HG02885 (cell line): ENCODE data around the gene GPN2.
"Not testable (repeated sequence)": the region's sequence is repeated elsewhere in the genome, so short reads cannot be mapped to it uniquely, and the experiment has no call there.

ENCODE experiments used
- ATAC-seq: cut with Tn5 transposase; IDR thresholded peaks from one replicate; pipeline ENCODE4 v1.9.1; 2021; ENCODE audit warnings: mild to moderate bottlenecking; ENCODE audit not compliant: unreplicated experiment, poor library complexity

Gene GPN2

DNA sequence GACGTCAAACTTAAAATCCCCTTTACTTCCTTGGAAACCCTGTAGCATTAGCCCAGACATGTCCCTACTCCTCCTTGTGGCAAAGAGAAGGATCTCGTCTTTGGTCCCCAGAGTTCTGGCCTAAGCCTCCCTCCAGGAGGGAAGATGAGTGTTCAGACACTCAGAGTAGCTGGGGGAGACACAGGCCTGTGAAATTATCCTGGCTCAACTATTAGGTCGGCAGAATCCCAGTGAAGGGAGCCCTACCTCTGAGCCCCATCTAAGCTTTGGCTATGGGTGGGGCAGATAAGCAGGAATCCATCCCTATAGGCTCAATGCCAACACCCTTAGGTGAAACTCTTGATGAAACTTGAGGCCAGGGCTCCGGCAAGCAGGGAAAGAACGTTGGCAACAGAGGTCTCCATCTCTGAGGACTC, 28.8 kb downstream of the GPN2 start:
- no peak for ATAC-seq

DNA sequence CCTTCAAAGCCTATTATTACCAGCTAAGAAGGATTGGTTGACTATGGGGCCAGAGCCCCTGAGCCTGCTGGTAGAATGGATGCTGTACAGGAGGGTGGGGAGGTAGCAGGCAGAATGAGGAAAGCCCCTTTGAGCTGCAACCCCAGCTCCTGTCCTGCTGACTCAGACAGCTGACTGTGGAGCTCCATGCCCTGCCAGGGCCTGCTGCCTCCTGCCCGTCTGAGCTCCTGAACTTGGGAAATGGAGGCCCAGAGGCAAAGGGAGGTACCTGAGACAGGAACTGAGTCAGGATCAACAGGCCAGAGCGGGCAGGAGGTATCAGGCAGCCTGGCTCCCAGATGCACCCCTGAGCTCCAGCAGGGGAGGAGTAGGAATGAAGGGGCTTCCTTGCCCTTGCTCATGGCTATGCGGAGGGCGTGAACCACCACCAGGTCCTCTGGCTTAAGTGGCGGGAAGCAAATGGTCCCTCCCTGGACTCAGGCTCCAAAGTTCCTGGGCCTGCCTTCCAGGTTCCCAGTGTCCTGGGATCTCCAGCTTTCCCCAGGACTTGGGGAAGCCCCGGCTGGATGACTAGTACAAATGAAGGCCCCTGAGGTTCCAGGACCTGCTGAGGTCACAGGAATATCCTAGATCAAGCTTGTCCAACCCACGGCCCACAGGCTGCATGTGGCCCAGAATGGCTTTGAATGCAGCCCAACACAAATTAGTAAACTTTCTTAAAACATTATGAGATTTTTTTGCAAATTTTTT, 31.0 kb downstream of the GPN2 start:
- ATAC-seq, result no peak

DNA sequence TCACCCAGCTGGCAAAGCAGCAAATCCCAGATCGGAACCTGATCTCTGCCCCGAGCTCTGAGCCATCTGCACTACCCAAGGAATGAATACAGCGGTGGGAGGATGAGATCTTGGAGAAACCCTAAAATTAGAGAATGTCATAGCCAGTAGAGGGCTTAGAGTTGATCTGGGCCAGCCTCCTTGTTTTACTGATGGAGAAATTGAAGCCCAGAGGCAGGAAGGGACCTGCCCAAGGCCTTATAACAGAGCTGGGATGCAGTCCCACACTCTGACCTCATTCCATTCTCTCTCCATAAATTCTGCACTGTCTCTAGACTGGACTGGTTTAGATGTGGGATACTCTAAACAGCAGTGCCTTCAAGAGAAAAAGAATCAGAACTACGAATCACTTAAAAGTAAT, 31.9 kb downstream of the GPN2 start:
- no peak for ATAC-seq

DNA sequence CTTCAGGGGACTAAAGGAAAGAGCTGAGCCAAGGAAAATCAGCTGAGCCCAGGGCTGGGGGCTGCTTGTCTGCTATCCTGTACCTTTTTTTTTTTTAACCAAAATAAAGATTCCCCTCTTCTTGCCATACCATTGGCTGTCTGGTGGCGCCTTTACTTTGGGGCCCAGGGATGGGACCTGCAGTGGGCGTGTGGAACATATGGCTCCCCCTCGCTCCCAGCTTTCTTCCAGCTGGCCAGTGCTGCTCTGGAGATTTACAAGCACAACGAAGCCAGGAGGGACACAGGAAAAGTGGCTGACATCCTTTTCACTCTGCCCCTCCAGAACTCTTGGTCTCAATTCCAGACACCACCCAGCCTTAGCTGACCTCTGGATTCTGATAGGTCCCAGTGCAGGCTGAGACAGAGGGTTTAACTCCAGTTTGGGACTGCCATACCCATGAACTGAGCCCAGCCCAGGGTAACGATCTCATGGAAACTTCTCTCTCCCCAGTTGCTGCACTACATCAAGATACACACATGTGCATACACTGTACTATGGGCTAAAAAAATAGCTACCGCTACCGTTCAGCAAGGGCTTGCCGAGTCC, 32.5 kb downstream of the GPN2 start:
- ATAC-seq, result no peak

DNA sequence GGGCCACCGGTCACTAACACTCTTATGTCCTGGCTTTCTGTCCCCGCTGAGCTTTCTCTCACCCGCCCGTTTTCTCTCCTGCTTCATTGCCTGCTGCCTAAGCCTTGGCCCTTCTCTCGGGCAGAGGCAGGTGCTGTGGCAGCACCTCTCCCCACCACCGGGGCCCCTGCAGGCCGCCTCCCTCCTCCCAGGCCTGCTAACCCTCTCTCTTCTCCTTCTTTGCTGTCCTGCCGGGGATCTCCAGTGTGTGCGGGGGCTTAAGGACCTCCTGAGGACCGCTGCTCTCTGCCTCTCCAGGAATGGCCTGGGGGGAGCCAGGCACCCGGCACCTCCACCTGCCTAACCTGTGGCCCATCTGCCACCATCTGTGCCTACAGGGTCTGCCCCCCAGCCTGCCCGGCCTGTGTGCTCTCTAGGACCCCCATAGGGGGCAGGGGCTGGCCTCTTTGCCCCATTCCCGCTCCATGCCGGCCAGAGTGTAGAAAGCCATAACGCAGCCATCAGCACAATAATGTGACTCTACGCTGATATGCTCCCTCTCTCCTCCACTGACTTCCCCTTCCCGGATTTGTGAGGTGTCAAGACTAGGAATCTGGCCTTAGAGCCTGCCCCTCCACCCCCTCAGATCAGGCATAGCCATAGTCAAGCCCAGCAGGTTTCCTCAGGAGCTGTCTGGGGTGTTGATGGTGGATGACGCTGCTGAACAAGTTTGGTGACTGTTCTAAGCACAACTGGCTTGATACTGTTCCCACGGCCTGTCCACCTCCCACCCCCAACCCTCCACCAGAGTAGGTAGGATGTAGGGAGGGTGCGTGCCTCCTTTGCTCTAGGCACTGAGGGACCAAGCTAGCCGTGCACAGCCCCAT, 33.2 kb downstream of the GPN2 start:
- no peak for ATAC-seq

DNA sequence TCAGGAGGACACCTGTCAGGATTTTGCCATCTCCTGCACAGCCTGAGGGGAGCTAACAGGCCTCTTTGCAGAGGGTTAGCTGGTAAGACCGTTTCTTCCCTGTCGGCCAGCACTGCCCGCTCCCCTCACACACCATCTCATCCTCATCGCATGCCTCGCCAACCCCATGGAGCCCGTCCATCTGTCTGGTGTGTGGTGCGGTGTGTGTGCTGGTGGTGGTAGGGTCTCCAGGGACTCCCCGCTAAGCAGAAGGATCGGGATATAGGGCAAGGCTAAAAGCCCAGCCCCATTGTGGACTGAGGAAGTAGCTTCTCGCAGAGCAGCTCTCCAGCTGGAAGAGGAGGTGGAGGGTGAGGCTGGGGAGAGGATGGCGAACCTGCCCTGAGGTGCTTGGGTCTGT, 33.9 kb downstream of the GPN2 start:
- ATAC-seq, result no peak

DNA sequence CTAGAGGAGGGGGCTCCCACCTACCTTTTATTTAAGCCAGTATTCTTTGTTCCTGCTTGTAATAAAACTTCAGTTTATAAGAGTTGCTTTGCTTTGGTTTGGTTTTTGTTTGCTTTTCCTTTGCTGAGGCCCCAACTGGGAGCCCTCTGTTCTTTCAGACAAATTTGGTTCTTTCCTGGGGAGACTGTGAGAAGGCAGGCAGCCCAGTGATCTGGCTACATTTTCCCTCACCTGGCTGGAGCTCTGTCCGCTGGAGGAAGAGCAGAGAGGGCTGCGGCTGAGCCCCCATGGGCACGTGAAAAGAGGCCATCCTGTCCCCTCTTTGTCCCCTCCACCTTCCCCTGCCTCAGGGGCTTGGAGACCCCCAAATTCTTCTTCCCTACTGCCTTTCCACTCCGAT, 34.4 kb downstream of the GPN2 start:
- no peak for ATAC-seq

DNA sequence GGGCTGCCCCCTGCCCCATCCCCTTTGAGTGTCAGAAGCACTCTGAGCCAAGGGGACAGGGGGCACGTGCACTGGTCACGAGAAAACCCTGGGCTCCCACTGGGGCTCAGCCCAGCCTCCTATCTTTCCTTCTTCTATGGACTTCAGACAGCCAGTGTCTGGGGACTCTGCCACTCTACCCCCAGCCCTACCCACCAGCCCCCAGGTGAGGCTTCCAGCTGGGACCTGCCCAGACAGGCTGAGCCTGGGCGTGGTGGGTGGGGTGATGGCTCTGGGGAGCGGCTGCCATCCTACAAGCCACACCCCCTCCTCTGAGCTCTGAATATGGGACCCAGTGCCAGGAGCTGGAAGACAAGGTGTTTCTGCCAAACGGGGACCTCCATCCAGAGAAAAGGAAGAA, 35.2 kb downstream of the GPN2 start:
- no peak for ATAC-seq

DNA sequence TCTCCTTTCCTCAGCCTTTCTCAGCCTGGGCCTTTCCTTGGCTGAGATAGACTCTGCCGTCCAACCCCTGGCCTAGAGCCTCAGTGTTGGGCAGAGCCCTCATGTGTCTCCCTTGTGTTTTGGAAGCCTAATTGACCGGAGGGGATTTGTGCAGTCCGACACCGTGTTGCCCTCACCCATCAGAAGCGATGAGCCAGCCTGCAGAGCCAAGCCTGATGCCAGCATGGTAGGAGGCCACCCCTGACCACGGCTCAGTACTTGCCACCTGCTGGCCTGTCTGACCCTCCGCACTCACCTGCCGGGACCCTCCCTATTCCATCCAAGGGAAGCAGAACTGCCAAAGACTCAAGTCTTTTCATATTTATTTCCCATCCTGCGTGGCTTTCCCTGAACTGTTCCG, 36.5 kb downstream of the GPN2 start:
- no peak for ATAC-seq

DNA sequence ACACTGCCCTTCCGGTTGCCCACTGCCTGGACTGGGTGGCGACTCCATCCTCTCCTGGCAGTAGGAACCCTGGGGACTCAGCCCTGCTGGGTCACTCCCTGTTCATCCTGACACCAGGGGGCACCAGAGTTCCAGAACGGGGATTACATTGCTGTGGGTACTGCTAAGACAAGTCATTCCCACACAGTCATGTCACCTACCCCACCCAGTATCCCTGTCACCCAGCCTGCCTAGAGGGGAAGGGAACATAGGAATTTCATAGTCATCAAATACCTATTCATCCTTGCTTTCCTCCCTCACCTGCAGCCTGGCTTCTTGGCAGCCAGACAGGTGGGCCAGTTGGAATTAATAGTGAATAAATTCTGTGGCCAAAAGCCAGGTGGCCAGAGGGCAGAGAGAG, 36.9 kb downstream of the GPN2 start:
- ATAC-seq, result no peak

DNA sequence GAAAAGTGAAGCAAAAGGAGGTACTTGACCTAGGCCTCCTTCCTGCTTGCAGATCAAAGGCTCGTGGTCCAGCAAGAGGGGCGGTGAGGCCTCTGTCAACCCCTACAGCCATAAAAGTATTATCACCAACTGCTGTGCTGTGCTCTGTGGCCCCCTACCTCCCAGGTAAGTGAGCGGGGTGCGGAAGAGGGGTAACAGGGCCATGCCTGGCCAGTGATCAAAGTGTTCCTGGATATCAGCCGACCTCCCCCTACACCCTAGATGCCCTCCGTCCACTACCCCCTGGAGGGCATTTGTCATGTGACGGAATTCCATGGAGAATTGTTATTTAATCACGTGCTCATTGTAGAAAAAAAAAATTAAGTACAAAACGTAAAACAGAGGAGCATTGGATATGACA, 37.4 kb downstream of the GPN2 start:
- ATAC-seq, result no peak

DNA sequence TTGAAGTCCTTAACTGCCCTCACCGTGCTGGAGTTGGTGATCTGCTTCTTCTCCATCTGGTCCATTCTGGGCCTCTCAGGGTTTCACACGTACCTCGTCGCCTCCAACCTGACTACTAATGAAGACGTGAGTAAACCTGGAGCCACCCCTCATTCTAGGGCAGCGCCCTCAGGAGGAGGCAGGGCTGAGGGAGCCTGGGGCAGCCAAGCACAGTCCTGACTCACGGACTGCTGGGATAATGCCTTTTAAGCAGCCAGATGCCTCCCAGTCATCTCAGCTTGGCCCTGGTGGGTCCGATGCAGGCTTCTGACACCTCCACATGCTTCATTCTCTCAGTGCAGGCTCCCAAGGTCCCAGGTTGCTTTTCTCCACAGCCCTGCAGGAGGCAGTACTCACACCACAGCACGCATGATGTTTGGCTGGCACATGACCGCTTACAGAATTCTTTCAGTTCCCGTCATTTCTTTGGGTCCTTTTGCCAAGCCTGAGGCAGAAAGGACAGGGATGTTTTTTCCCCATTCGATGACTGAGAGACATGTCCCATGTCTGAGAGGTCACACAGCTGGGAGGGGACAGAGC, 38.9 kb downstream of the GPN2 start:
- no peak for ATAC-seq

DNA sequence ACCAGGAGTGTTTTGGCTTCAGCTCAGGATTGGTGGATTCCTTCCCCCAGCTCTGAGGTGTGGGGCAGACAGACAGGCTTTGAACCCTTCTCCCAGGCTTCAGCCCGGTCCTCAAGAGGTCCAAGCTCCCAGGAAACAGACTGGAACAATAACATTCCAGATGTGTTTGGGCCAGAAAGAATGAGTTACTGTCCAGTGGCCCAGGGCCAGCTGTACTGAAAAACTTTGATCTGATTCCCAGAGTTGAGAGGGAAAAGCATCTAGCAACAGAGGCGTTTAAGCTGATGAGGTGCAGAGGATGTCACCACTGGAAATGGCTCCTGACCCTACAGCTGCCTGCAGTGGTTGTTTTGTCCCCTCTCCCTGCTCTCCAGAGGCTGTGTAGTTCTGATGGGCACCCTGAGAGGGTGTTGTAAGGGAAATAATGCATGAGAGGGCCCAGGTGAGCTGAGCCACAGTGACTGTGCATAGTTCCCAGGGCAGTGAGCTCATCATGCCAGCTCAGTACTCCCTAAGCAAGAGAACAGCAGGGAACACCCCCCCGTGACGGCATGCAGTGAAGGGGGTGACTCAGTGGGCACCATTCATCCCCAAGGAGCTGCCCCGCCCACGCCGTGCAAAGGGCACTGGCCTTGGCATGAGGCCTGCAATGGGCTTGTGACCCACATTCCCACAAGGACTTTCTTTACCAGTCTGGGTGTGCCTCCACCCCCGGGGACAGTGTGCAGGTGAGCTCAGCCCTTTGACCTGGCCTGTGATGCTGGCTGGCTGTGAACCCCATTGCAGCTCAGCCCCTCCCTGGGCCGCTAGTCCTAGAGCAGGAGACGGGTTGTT, 40.9 kb downstream of the GPN2 start:
- no peak for ATAC-seq

DNA sequence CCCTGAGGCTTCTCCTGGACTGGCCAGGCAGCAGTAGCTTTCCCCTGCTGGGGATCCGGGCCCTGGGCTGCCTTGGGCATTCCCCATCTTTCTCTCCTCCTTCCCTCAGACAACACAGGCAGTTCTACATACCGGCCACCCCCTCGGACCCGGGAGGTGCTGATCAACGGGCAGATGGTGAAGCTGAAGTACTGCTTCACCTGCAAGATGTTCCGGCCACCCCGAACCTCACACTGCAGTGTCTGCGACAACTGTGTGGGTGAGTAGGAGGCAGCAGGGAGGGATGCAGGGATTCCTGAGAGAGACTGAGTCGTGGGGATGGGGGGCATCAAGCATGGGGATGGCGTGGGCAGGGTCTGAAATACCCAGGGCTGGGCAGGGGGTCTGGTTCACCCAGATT, 41.6 kb downstream of the GPN2 start:
- no peak for ATAC-seq

DNA sequence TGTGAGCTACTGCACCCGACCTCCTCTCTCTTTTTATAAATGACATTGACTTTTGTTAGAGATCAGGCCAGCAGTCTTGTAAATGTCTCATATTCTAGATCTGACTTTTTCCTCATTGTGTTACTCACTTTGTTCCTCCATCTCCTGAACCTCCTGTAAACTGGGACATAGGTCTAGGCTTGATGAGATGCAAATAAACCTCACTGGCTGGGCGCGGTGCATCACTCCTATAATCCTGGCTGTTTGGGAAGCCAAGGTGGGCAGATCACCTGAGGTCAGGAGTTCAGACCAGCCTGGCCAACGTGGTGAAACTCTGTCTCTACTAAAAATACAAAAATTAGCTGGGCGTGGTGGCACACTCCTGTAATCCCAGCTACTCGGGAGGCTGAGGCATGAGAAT, 42.3 kb downstream of the GPN2 start:
- not testable (repeated sequence) for ATAC-seq

DNA sequence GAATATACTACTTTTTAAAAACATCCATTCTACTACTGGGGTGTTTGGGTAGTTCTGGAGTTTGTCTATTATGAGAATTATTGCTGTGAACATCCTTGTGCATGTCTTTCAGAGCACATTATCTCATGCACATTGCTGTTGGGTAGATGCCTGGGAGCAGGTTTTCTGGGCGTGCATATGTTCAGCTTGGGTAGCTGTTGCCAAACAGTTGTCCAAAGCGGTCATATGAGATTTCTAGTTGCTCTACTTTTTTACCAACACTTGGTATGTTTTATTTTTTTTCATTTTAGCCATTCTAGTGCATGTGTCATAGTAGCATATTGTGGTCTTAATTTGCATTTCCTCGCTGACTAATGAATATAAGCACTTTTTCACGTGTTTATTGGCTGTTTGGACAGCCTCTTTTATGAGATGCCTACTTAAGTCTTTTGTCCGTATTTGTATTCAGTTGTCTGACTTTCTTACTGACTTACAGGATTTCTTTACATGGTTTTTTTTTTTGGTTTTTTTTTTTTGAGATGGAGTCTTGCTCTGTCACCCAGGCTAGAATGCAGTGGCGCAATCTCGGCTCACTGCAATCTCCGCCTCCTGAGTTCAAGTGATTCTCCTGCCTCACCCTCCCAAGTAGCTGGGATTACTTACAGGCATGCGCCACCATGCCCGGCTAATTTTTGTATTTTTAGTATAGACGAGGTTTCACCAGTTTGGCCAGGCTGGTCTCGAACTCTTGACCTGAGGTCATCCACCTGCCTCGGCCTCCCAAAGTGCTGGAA, 45.5 kb downstream of the GPN2 start:
- no peak for ATAC-seq

DNA sequence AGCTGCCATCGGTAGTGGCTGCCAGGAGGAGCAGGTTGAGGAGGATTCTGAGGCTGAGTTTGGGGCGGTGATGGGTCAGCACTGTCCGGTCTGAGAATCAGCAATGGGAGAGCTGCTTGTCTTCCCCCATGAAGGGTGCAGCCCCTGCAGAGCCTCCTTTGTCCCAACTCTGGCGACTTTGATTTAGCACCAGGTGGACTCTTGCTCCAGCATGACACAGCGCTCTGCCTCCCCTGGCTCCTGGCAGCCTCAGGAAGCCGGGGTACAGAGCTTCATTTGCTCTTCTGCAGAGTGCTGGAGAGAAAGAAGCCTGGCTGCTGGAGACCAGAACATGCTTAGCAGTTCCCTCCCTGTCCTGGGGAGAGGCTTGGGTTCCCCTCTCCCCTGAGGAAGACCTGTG, 50.3 kb downstream of the GPN2 start:
- ATAC-seq, result no peak

DNA sequence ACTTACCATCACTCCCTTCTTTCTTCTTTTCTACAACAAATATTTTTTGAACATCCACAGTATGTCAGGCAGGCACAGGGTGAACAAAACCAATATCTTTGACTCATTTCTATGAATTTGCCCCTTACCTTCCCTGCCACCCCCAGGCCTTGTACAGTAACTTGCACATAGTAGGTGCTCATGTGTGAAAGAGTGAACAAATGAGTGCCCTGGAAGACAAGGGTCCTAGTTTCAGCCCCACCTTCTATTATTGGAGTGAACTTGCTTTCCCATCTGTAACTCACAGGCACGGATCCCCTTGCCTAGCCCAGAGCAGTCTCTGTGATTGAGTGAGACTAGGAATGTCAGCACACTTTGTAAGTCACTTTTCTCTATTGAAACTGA, 50.8 kb downstream of the GPN2 start:
- ATAC-seq, result no peak

DNA sequence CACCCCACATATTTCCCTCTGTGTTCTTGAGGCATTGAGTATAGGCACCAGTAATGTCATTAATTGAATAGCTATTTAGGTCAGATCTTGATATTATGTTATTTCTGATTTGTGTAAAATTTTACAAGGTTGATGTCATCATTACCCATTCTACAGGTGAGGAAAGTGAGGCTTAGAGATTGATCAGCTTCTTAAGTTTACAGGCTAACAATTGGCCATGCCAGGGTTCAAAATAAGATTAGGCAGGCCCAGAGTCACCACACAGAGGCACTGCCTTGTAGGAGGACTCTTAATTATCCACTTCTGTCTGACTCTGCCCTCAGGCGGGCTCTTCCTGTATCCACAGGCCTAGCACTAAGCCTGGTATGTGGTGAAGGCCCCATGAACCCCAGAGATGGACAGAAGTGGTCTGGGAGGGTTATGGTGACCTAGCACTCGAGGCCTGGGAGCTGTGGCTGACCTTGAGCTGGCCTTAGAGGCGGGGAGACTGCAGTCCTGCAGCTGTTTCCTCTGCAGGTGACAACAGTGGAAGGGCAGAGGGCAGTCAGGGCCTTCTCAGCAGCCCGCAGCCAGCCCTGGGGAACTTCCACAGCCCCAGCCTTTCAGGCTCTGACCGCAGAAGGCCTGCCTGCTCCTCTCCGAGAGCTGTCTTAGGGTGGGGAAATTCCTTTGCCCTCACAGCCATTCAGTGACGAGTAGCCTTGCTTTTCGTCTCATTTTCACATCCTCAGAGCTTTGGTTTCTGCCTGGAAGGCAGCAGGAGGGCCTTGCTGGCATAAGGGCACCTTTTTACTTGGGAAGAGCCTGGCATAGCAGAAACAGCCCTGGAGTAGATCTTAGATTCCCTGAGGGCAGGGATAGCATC, 51.4 kb downstream of the GPN2 start:
- peak; percentile 93 for ATAC-seq
